Stimulated activated CD4-positive, alpha-beta T cell treated with anti-CD3 and anti-CD28 coated beads, TNF-alpha, amount 100 ng/mL, for 48 hours (primary cell): Measurements from ENCODE around the gene PIGB.
"Not testable (repeated sequence)": the region's sequence is repeated elsewhere in the genome, so short reads cannot be mapped to it uniquely, and the experiment has no call there.

Experiments
- DNase-seq, 3 donors: peaks; one replicate each; pipeline ENCODE4 v3.0.0-alpha.2; 2020; ENCODE audit warnings: low read depth in 3 of 3

The PIGB gene

GRCh38 chr15:55297315-55297714 lies 21.7 kb upstream of the PIGB start:
- no peak for DNase-seq

DNA sequence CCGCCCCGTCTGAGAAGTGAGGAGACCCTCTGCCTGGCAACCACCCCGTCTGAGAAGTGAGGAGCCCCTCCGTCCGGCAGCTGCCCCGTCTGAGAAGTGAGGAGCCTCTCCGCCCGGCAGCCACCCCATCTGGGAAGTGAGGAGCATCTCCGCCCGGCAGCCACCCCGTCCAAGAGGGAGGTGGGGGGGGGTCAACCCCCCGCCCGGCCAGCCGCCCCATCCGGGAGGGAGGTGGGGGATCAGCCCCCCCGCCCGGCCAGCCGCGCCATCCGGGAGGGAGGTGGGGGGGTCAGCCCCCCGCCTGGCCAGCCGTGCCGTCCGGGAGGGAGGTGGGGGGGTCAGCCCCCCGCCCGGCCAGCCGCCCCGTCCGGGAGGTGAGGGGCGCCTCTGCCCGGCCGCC lies 16.2 kb upstream of the PIGB start:
- DNase-seq: not testable (repeated sequence)

DNA sequence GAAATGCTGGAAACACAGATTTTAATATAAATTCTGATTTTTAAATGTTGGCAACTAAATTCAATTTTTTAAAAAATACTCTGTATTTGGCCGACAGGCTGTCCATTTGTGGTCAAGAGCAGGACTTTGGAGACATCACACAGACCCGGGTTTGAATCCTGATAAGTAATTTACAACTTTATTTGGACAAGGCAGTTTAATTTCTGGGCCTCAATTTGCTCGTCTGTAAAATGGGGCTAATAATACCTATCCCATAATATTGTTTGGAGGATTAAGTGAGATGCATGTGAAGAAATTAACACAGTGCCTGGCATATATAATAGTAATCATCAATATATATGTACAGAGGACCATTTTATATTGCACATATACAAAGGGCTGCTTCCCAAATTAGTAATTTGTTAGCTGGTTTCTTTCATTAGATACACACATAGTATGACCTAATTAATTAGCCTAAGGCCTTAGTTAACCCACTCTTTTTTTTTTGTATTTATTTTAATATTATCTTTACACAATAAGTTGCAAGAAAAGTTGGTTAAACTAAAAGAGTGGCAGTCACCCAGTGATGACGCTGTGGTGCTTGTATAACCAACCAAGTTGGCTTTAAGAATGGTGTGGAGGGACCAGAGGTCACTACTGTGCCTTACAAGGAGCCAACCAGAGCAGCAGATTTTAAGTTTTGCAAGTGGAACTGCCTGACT lies 665 bp downstream of the PIGB start:
- DNase-seq: no peak

- no peak for DNase-seq
Observed at GRCh38 chr15:55320238-55320550, 1.2 kb downstream of the PIGB start.

DNA sequence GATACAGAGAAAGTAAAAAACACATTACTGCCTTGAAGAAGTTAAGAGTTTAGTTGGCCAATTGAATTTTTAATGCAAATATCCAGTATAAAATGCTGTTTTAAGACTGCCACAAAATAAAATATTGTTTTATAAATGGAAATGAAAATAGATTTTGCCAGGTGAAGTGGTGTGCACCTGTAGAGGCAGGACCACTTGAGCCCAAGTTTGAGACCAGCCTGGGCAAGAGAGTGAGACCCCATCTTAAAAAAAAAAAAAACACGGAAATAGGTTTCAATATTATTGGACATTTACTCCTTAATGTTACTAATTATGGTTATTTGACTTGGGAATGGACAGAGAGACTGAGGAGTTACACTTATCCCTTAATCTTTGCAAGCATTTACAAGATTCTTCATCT lies 1.9 kb downstream of the PIGB start:
- DNase-seq: no peak

DNA sequence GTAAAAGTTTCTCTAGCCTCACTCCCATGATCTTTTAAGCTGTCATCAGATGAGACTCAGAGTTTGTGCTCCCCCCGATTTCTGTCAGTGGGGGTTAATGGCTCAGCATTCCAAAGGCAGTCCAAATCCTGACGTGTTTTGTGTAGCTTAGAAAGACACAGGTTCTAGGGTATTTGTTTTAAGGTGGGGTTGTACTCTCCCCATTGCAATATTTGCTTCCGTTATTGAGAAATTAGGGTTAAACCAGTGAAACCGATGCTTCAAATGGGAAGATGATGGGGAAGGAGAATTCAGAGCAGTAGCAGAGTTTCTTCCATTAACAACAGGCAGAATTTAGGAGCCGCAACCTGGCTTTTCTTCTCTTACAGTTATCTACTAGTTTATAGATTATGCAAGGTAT lies 3.4 kb downstream of the PIGB start:
- no peak for DNase-seq

DNA sequence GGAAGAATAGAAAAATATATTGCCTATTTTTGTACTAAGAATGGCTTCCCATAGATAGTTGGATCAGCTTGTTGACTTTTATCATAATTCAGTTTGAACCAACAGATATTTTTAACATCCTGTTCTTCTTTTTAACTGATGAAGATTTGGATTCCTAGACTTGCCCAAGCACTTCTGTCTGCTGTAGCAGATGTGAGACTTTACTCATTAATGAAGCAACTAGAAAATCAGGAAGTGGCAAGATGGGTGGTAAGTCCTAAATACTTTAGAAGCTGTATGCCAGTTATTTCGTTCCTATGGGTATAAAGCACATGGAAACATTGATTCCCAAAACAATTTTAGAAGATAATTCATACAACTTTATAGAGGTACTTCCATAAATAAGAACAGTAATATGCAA lies 8.4 kb downstream of the PIGB start:
- DNase-seq: no peak

DNA sequence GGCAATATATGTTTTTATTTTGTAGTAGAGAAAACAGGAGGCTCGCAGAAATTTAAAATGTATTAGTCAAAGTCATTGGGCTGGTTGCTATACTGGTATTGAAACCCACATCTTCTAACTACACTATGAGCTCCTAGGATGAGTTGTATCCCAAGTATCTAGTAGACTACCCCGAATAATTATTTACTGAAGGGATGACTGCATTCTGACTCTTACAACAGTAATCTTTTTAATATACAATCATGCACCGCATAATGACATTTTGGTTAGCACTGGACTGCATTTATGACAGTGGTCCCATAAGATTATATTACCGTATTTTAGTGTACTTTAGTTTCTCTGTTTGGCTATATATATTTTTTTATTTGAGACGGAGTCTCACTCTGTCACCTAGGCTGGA lies 15.3 kb downstream of the PIGB start:
- DNase-seq: no peak

GRCh38 chr15:55334997-55335396 lies 16.0 kb downstream of the PIGB start:
- DNase-seq: no peak

GRCh38 chr15:55337160-55337559 lies 18.1 kb downstream of the PIGB start:
- DNase-seq: no peak

GRCh38 chr15:55343168-55343567 lies 24.1 kb downstream of the PIGB start:
- DNase-seq: no peak

DNA sequence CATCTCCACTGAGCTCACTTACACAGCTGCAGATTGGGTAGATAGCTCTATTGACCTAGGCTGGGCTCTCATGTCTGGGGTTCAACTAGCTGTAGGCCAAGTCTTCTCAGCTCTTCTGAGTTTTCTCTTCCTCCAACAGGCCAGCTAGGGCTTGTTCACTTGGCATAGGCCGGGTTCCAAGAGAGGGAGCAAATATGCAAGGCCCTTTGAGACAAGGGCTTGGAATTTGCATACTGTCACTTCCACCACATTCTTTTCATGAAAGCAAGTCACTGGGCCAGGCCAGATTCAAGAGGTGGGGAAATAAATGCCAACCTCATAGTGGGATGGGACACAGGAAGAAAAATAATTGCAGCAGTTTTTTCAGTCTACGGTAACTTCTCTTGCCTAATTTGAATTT lies 25.2 kb downstream of the PIGB start:
- no peak for DNase-seq

GRCh38 chr15:55348281-55348778 lies 29.3 kb downstream of the PIGB start:
- DNase-seq: no peak

GRCh38 chr15:55349282-55349681 lies 30.3 kb downstream of the PIGB start:
- DNase-seq: no peak

GRCh38 chr15:55353025-55353424 lies 34.0 kb downstream of the PIGB start:
- DNase-seq: no peak

DNA sequence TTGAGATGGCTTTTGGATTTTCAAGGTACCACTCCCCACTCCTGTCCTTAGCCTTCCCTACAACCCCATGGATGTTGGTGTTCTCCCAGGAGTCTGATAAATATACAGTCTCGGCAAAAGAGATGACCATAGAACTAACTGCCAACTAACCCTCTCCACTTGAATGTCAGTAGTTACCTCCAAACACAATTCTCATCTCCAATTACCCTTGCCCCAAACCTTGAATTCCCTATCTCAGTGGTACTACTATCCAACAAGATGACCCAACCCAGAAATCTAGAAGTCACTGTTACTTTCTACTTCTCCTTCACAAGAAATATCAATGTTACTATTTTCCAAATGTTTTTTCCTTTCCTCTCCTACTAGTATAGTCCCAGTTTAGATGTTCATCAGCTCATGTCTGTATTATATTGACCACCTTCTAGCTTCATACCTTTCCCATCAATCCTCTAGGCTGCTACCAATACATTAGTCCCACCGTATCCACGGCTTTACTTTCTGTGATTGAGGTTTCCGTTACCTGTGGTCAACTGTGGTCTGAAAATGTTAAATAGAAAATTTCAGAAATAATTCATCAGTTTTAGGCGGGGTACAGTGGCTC lies 38.1 kb downstream of the PIGB start:
- DNase-seq: no peak

DNA sequence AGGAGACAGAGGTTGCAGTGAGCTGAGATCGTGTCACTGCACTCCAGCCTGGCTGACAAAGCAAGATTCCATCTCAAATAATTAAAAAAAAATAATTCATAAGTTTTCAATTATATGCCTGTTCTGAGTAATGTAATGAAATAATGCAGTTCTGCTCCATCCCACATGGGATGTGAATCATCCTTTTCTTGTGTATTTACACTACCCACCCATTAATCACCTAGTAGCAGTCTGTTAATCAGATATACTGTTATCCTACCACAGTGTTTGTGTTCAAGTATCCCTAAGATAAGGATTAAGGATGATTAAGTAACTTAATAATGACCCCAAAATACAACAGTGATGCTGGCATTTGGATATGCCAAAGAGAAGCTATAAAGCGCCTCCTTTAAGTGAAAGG lies 38.8 kb downstream of the PIGB start:
- no peak for DNase-seq

DNA sequence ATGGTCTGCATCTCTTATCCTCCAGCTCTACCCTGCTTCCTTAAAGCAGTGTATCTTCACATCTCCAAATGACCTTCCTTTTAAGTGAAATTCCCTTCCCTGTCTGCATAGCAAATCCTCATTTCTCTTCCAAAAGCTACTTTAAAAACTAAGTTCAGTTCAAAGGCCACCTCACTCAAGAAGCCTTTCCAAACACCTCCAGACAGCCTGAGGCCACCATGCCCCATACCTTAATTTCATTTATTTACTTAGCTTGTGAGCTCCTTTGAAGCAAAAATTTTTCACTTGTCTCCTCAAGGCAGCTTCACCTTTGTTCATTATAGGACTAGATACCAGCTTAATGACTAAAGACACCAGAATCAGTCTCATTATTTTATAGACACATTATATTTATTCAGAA lies 39.4 kb downstream of the PIGB start:
- DNase-seq: no peak

- no peak for DNase-seq
Observed at GRCh38 chr15:55360256-55360655, 41.2 kb downstream of the PIGB start.

DNA sequence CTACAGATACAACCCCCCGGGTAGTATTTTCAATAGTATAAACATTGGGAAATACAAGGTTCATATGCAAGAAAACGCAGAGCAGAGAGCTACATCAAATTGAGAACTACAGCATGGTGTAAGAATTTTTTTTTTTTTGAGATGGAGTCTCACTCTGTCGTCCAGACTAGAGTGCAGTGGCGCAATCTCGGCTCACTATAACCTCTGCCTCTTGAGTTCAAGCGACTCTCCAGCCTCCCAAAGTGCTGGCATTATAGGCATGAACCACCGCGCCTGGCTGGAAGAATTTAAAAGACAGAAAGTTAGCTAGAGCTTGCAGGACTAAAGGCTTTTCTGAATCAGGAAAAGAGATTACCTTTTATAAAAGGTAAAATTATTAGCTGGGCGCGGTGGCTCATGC lies 42.0 kb downstream of the PIGB start:
- no peak for DNase-seq

- DNase-seq: no peak
Observed at GRCh38 chr15:55362641-55363040, 43.6 kb downstream of the PIGB start.

DNA sequence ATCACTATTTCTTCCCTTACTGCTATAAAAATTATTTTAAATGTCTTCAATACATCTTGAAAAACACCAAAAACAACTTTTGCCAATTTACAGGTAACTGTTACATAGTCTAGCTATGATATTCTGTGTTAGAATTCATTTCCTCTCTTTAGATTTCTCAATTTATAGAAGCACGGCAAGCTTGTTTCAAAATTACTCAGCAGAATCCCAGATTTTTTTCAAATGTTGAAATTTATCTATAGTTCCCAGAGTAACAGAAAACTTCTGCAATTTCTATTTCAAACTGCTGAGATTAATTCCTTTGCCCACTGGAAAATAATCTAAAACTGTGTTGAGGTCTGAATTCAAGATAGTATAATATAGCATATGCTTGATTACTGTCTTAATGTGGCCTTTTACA lies 48.0 kb downstream of the PIGB start:
- no peak for DNase-seq

GRCh38 chr15:55372701-55373440 lies 53.8 kb downstream of the PIGB start:
- no peak for DNase-seq
